ENCODE measurements around the gene KCNK10.

DNA sequence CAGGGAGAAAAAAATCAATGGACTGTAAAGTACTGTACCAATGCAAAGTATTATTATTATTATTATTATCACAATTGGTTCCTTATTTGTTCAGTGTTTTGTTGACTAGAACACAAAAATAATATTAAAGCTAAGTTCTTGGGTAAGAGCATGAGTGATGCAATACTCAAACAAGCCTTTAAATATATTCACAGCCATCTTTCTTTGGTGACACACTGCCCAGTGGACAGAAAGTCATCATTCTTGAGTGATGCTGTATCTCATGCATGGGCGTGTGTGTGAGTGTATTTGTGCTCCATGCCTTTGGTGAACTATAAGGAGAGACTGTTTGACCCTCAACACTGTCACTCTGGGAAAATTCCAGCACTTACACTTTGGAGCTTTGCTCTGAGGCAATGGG is 93.6 kb downstream of the KCNK10 start:
- TF ChIP-seq CTCF (IDR thresholded peaks at IDR 0.05) (no peak), POLR2A (IDR thresholded peaks at IDR 0.05) (no peak)

All from ovary (tissue), 3 donors.